ENCODE data around the gene CLEC2D.
"Not testable (repeated sequence)": the region's sequence is repeated elsewhere in the genome, so short reads cannot be mapped to it uniquely, and the experiment has no call there.

Gene CLEC2D

DNA sequence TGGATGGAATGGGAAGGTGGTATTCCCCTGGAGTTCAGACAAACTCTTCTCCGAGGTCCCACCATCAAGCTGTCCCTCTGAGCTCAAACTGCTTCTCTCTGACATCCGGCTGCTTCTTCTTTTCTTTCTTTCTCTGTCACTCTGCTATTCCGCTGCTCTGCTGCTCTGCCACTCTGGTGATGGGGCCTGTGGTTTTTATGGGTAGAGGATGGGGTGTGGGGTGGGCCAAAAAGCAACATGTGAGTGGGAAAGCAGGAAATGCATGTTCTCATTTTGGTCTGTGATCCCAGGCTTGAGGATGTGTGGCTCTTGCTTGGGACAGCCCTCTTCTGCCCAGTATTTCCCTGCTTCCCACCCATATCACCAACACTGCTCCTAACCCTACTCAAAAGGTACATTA lies 32.7 kb downstream of the CLEC2D start:
- H3K27ac ChIP-seq (ENCODE audit: low read length) = no peak overlapping the region
- H3K9me3 ChIP-seq (ENCODE audit: control insufficient read depth in 1 of 2, low read length in 2 of 2) = peaks cover 3% of the 10 kb centered on the region in 2 donors
- no peaks in the 10 kb centered on the region for H3K36me3 ChIP-seq (ENCODE audit: control insufficient read depth in 1 of 2, insufficient read depth in 2 of 2, low read length in 2 of 2)
- H3K4me3 ChIP-seq (ENCODE audit: low read depth in 1 of 2, low read length in 2 of 2) = no peak overlapping the region
- H3K4me1 ChIP-seq (ENCODE audit: control insufficient read depth in 1 of 2, insufficient read depth in 2 of 2, low read length in 2 of 2) = no peaks in the 10 kb centered on the region
- H3K27me3 ChIP-seq (ENCODE audit: low read depth, low read length) = no peaks in the 10 kb centered on the region

DNA sequence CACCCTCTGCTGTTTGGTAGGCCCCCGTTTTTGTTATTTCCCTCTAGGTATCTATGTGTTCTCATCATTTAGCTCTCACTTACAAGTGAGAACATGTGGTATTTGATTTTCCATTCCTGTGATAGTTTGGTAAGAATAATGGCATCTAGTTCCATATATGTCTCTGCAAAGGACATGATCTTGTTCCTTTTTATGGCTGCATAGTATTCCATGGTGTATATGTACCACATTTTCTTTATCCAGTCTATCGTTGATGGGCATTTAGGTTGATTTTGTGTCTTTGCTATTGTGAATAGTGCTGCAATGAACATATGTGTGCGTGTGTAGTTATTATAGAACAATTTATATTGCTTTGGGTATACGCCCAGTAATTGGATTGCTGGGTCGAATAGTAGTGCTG lies 35.0 kb downstream of the CLEC2D start:
- not testable (repeated sequence) for H3K9me3 ChIP-seq (ENCODE audit: control insufficient read depth in 1 of 2, low read length in 2 of 2); H3K4me1 ChIP-seq (ENCODE audit: control insufficient read depth in 1 of 2, insufficient read depth in 2 of 2, low read length in 2 of 2); H3K36me3 ChIP-seq (ENCODE audit: control insufficient read depth in 1 of 2, insufficient read depth in 2 of 2, low read length in 2 of 2); H3K27ac ChIP-seq (ENCODE audit: low read length); H3K4me3 ChIP-seq (ENCODE audit: low read depth in 1 of 2, low read length in 2 of 2); H3K27me3 ChIP-seq (ENCODE audit: low read depth, low read length)

DNA sequence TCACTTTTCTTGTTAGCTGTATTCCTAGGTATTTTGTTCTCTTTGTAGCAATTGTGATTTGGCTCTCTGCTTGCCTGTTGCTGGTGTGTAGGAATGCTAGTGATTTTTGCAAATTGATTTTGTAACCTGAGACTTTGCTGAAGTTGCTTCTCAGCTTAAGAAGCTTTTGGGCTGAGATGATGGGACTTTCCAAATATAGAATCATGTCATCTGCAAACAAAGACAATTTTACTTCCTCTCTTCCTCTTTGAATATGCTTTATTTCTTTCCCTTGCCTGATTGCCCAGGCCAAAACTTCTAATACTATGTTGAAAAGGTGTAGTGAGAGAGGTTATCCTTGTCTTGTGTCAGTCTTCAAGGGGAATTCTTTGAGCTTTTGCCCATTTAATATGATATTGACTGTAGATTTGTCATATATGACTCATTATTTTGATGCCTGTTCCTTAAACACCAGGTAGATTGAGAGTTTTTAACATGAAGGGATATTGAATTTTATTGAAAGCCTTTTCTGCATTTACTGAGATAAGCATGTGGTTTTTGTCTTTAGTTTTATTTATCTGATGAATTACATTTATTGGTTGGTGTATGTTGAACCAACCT lies 36.7 kb downstream of the CLEC2D start:
- Histone ChIP-seq H3K27me3 (ENCODE audit: low read depth, low read length) (no peaks in the 10 kb centered on the region), H3K4me3 (ENCODE audit: low read depth in 1 of 2, low read length in 2 of 2) (no peak overlapping the region), H3K36me3 (ENCODE audit: control insufficient read depth in 1 of 2, insufficient read depth in 2 of 2, low read length in 2 of 2) (no peaks in the 10 kb centered on the region), H3K27ac (ENCODE audit: low read length) (no peak overlapping the region), H3K9me3 (ENCODE audit: control insufficient read depth in 1 of 2, low read length in 2 of 2) (peaks cover 0 to 3% of the 10 kb centered on the region in 2 donors), H3K4me1 (ENCODE audit: control insufficient read depth in 1 of 2, insufficient read depth in 2 of 2, low read length in 2 of 2) (no peaks in the 10 kb centered on the region)

DNA sequence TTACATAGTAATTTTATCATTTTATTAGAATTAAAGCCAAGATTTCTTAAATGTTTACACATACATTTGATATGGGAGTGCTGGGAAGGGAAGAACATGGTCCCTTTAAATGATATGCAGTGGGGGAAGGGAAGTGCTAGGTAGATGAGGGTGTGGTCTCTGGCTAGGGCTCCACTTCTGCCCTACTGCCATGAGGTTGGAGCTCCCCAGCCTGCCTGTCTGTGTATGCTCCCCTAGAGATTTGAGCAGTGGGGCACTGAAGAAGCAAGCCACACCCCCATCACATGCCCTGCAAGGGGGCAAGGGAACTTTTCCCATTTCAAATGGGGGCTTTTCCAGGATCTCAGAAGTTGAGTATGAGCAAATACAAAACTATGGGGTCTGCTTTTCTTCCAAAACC lies 37.8 kb downstream of the CLEC2D start:
- H3K36me3 ChIP-seq (ENCODE audit: control insufficient read depth in 1 of 2, insufficient read depth in 2 of 2, low read length in 2 of 2) = no peaks in the 10 kb centered on the region
- H3K9me3 ChIP-seq (ENCODE audit: control insufficient read depth in 1 of 2, low read length in 2 of 2) = peaks cover 0 to 3% of the 10 kb centered on the region in 2 donors
- H3K4me1 ChIP-seq (ENCODE audit: control insufficient read depth in 1 of 2, insufficient read depth in 2 of 2, low read length in 2 of 2) = no peaks in the 10 kb centered on the region
- H3K27ac ChIP-seq (ENCODE audit: low read length) = no peak overlapping the region
- H3K4me3 ChIP-seq (ENCODE audit: low read depth in 1 of 2, low read length in 2 of 2) = no peak overlapping the region
- H3K27me3 ChIP-seq (ENCODE audit: low read depth, low read length) = no peaks in the 10 kb centered on the region

DNA sequence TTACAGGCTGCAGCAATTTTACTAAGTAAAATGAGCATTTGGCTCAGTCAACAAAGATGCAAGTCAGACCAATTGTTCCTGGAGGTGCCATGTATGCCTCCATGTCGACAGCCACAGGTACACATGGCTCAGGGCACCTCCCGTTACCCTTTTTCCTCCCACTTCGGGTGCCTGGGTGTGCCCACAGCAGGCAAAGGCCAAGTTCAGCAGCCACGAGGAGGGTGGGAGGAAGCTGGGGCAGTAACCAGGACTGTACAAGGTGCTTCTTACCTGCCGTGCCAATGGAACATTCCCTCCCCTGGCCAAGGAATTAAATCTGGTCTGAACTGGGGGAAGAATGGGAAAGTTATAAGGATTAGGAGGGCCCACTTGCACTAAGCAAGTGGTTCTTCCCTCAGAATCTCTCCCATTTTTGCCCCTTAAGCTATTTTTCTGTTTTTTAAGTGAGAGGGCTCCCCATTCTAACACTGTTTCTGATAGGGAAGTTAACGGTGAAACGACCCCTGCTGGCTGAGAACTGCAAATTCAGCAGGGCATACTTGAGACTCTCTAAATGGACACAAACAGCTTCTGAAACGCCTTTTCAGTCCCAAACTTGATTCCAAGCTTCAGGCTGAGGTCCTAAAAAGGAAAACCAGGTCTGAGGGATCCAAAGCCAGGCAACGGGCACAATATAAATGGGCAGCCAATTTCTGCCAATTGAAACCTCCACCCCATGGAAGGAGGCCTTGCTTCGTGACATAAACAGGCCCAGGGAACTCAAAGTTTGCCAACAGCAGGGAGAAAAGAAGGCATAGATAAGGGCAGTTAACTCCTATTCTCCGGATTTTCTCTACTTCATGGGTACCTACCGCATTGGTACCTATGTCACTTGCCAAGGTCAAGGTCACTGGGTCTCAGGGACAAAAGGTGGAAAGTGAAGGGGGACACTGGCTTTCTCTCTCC lies 38.6 kb downstream of the CLEC2D start:
- Histone ChIP-seq H3K4me1 (ENCODE audit: control insufficient read depth in 1 of 2, insufficient read depth in 2 of 2, low read length in 2 of 2) (no peaks in the 10 kb centered on the region), H3K4me3 (ENCODE audit: low read depth in 1 of 2, low read length in 2 of 2) (no peak overlapping the region), H3K36me3 (ENCODE audit: control insufficient read depth in 1 of 2, insufficient read depth in 2 of 2, low read length in 2 of 2) (no peaks in the 10 kb centered on the region), H3K9me3 (ENCODE audit: control insufficient read depth in 1 of 2, low read length in 2 of 2) (peaks cover 0 to 3% of the 10 kb centered on the region in 2 donors), H3K27ac (ENCODE audit: low read length) (no peak overlapping the region), H3K27me3 (ENCODE audit: low read depth, low read length) (no peaks in the 10 kb centered on the region)

DNA sequence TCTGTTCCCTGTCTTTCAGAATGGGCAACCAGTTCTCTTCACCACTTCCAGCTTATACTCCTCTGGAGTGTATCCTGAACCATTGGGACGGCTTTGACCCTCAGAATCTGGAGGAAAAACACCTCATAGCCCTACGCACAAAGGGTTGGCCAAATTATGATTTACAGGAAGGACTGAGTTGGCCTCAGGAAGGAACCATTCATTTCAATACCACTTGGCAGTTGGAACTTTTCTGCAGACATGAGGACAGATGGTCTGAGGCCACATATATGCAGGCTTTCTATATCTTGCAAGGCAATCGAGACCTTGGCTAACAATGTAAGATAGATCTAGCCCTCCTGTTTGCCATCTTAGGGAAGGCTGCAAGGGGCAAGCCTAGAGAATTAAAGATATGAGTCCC lies 39.3 kb downstream of the CLEC2D start:
- Histone ChIP-seq H3K36me3 (ENCODE audit: control insufficient read depth in 1 of 2, insufficient read depth in 2 of 2, low read length in 2 of 2) (no peaks in the 10 kb centered on the region), H3K27ac (ENCODE audit: low read length) (no peak overlapping the region), H3K9me3 (ENCODE audit: control insufficient read depth in 1 of 2, low read length in 2 of 2) (peaks cover 0 to 3% of the 10 kb centered on the region in 2 donors), H3K27me3 (ENCODE audit: low read depth, low read length) (no peaks in the 10 kb centered on the region), H3K4me1 (ENCODE audit: control insufficient read depth in 1 of 2, insufficient read depth in 2 of 2, low read length in 2 of 2) (no peaks in the 10 kb centered on the region), H3K4me3 (ENCODE audit: low read depth in 1 of 2, low read length in 2 of 2) (no peak overlapping the region)

DNA sequence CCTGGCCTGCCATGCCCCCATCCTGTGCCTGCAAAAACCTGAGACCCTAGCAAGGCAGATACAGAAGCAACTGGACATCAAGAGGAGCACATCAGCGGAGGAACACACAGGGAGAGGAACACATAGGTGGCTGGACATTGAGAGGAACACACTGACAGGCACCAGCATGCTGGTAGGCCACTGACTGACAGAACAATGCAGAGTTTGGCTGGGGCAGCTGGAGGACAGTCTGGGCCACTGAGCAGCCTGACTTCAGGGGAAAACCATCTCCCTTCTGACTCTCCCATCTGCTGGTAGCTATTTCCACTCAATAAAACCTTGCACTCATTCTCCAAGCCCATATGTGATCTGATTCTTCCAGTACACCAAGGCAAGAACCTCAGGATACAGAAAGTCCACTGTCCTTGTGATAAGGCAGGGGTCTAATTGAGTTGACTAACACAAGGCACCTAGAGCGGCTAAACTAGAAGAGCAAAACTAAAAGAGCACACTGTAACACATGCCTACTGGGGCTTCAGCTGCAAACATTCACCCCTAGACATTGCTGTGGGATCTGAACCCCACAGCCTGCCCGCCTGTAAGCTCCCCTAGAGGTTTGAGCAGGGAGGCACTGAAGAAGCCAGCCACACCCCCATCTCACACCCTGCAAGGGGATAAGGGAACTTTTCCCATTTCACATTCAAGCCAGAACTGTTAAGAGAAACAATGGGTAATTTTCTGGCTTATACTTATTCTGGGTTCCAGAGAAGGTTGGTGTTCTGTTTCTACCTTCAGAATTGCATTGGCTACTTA lies 41.3 kb downstream of the CLEC2D start:
- Histone ChIP-seq H3K4me3 (ENCODE audit: low read depth in 1 of 2, low read length in 2 of 2) (no peak overlapping the region), H3K4me1 (ENCODE audit: control insufficient read depth in 1 of 2, insufficient read depth in 2 of 2, low read length in 2 of 2) (no peaks in the 10 kb centered on the region)

DNA sequence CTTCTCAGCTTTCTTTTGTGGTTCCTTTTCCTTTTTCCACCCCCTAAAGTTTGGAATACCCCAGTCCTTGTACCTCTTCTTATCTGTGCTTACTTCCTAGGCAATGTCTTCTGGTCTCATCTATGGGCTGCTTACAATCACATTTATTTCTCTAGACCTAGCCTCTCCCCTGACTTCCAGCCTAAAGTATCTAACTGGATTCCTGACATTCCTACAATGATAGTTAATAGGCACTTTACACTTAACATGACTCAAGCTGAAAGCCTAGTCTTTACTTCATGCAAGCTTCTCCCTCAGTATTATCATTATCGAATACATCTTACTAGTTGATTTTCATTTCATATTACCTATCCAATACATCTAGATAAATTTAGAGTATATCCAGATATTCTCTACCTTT lies 42.2 kb downstream of the CLEC2D start:
- Histone ChIP-seq H3K4me1 (ENCODE audit: control insufficient read depth in 1 of 2, insufficient read depth in 2 of 2, low read length in 2 of 2) (no peaks in the 10 kb centered on the region), H3K27ac (ENCODE audit: low read length) (no peak overlapping the region), H3K27me3 (ENCODE audit: low read depth, low read length) (no peaks in the 10 kb centered on the region), H3K36me3 (ENCODE audit: control insufficient read depth in 1 of 2, insufficient read depth in 2 of 2, low read length in 2 of 2) (no peaks in the 10 kb centered on the region), H3K9me3 (ENCODE audit: control insufficient read depth in 1 of 2, low read length in 2 of 2) (no peaks in the 10 kb centered on the region), H3K4me3 (ENCODE audit: low read depth in 1 of 2, low read length in 2 of 2) (no peak overlapping the region)

More for the DNA sequence above, 41.3 kb downstream of the CLEC2D start:
- no peak overlapping the region for H3K27ac ChIP-seq (ENCODE audit: low read length)
- no peaks in the 10 kb centered on the region for H3K9me3 ChIP-seq (ENCODE audit: control insufficient read depth in 1 of 2, low read length in 2 of 2)
- H3K27me3 ChIP-seq (ENCODE audit: low read depth, low read length) = no peaks in the 10 kb centered on the region
- H3K36me3 ChIP-seq (ENCODE audit: control insufficient read depth in 1 of 2, insufficient read depth in 2 of 2, low read length in 2 of 2) = no peaks in the 10 kb centered on the region

DNA sequence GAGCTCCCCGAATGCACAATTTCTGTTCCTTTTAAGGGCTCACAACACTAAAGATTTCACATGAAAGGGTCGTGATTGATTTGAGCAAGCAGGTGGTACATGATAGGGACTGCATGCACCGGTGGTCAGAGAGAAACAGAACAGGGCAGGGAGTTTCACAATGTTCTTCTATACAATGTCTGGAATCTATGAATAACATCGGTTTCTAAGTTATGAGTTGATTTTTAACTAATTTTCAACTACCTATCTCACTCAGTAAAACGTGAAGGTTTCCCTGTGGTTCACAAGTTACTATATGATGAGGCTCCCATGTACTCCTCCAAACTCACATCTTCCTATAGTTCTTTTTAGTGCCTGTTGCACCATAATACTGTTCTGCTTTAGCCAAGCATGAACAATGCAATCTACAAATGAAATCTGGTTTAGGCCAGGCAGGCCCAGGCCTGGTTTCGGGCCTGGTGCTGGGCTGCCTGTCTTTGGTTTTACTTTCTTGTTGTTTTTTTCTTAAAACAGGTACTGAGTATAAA lies 43.6 kb downstream of the CLEC2D start:
- H3K27me3 ChIP-seq (ENCODE audit: low read depth, low read length); H3K27ac ChIP-seq (ENCODE audit: low read length); H3K36me3 ChIP-seq (ENCODE audit: control insufficient read depth in 1 of 2, insufficient read depth in 2 of 2, low read length in 2 of 2); H3K4me3 ChIP-seq (ENCODE audit: low read depth in 1 of 2, low read length in 2 of 2); H3K4me1 ChIP-seq (ENCODE audit: control insufficient read depth in 1 of 2, insufficient read depth in 2 of 2, low read length in 2 of 2); H3K9me3 ChIP-seq (ENCODE audit: control insufficient read depth in 1 of 2, low read length in 2 of 2): not testable (repeated sequence)

DNA sequence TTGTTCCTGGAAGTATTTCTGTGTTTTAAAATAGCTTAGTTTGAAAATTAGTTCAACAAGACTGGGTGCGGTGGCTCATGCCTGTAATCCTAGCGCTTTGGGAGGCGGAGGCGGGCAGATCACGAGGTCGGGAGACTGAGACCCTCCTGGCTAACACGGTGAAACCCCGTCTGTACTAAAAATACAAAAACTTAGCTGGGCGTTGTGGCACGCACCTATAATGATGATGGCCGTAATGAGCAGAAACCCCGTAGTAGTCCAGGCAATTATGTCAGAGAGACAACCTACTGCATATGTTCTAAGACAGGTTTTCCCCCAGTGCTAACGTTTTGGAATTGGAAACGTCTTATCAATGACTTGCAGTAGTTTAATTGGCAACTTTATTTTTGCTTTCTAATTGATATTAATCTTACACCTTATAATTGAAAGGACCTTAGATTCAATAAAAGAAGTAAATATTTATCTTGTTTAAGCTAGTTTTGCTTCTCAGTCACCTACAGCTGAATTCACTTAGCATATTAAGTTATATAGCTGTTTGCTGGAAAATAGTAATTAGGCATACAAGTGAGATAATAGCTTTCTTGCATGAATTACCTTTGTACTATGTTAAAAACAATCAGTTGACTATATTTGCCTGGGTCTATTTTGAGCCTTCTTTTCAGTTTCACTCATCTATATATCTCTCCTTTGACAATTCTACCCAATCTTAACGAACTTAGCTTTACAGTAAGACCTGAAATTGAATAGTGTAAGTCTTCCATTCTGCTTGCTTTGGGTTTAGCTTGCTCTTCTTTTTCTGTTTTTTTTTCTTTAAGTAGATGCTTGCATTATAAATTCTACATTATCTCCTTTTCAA lies 47.8 kb downstream of the CLEC2D start:
- Histone ChIP-seq H3K4me3 (ENCODE audit: low read depth in 1 of 2, low read length in 2 of 2) (no peak overlapping the region), H3K36me3 (ENCODE audit: control insufficient read depth in 1 of 2, insufficient read depth in 2 of 2, low read length in 2 of 2) (no peaks in the 10 kb centered on the region), H3K27me3 (ENCODE audit: low read depth, low read length) (no peaks in the 10 kb centered on the region), H3K27ac (ENCODE audit: low read length) (no peak overlapping the region), H3K9me3 (ENCODE audit: control insufficient read depth in 1 of 2, low read length in 2 of 2) (no peaks in the 10 kb centered on the region), H3K4me1 (ENCODE audit: control insufficient read depth in 1 of 2, insufficient read depth in 2 of 2, low read length in 2 of 2) (no peaks in the 10 kb centered on the region)

Data from muscle layer of duodenum (tissue), 2 donors.